Sigmoid colon (tissue), 7 donors: Measurements from ENCODE around the gene FBXL17. TPM values are rescaled to one million over a fixed set of nuclear protein-coding genes. Genes with fewer than 3 reads are reported as not detected.

Experiments used
- DNase-seq: peaks from one replicate; pipeline ENCODE4 v3.0.0-alpha.2; 2019
- H3K27ac ChIP-seq, 4 donors: fragments of 200-600 bp; sonication (generic); one replicate each; pipeline ENCODE4 v1.5.1; 2016 to 2019; ENCODE audit warnings: mild to moderate bottlenecking in 1 of 4
- H3K27me3 ChIP-seq, 3 donors: fragments of 200-600 bp; sonication (generic); one replicate each; pipeline ENCODE4 v1.5.1; 2019; ENCODE audit warnings: mild to moderate bottlenecking in 1 of 3
- H3K36me3 ChIP-seq, 4 donors: fragments of 200-600 bp; sonication (generic); one replicate each; pipeline ENCODE4 v1.5.1; 2016 to 2019
- H3K4me1 ChIP-seq, 4 donors: fragments of 200-600 bp; sonication (generic); one replicate each; pipeline ENCODE4 v1.5.1; 2017 to 2019
- H3K4me3 ChIP-seq, 4 donors: fragments of 200-600 bp; sonication (generic); one replicate each; pipeline ENCODE4 v1.5.1; 2017 to 2019; ENCODE audit warnings: mild to moderate bottlenecking in 2 of 4, moderate library complexity in 1 of 4
- H3K9me3 ChIP-seq, 4 donors: fragments of 200-600 bp in 3 of 4; sonication (generic) in 3 of 4; one replicate each; pipeline versions ENCODE4 v1.5.1 to v1.6.1; 2013 to 2019
- CTCF ChIP-seq, 4 experiments: fragments of 450-650 bp in 3 of 4; fragments of 200-600 bp in 1 of 4; IDR thresholded peaks; one replicate each; pipeline ENCODE4 v1.5.1; 2016 to 2019; ENCODE audit warnings: antibody characterized with exemption in 4 of 4, mild to moderate bottlenecking in 3 of 4, moderate library complexity in 2 of 4
- EP300 ChIP-seq, 4 donors: sonication (generic); formaldehyde crosslinking; IDR thresholded peaks; one replicate each; pipeline ENCODE4 v1.6.1; 2017; ENCODE audit warnings: antibody characterized with exemption in 4 of 4
- POLR2A ChIP-seq, 2 donors: fragments of 450-650 bp; IDR thresholded peaks; one replicate each; pipeline ENCODE4 v1.6.1; 2016; ENCODE audit warnings: antibody characterized with exemption in 2 of 2, mild to moderate bottlenecking in 2 of 2, moderate library complexity in 2 of 2
- POLR2AphosphoS5 ChIP-seq, 4 donors: sonication (generic); formaldehyde crosslinking; IDR thresholded peaks; one replicate each; pipeline ENCODE4 v1.6.1; 2017; ENCODE audit warnings: antibody characterized with exemption in 4 of 4
- WGBS, 2 donors: extraction: QIAGEN DNeasy Blood & Tissue Kit; methylation state at CpG; one replicate each; pipeline ENCODE4 v1.1.7; 2013; 5-methylcytosine and 5-hydroxymethylcytosine counted together
- intact Hi-C: fragments of 100-400 bp; cut with DNase I; formaldehyde crosslinking; loops from one replicate; pipeline ENCODE4 v1.15.1; 2023
- polyA plus RNA-seq, 3 donors: library from polyadenylated mRNA; stranded (reverse); fragments of 200-250 nt; gene quantifications; one replicate each; pipeline ENCODE4 v1.2.3, GENCODE V29; 2013
- total RNA-seq, 4 donors: library from RNA; depleted of rRNA; stranded (reverse); fragments of >200 nt; gene quantifications; one replicate each; pipeline ENCODE4 v1.1.0, GENCODE V29; 2016
- donor health status: healthy with polysubstance abuse.
- donor health status: Bipolar disorder and iron deficiency.
- donor health status: healthy.

FBXL17 gene
- total and polyA plus RNA-seq, 7 donors: 8.2 to 22.5 (median 16.6) TPM

- H3K36me3 ChIP-seq: no peaks in the 10 kb centered on the region
- no peaks in the 10 kb centered on the region for H3K9me3 ChIP-seq
- TF ChIP-seq POLR2A (IDR thresholded peaks at IDR 0.05): no peak
- no peak for TF ChIP-seq EP300 (IDR thresholded peaks at IDR 0.05)
- TF ChIP-seq CTCF (IDR thresholded peaks at IDR 0.05): no peak
- TF ChIP-seq POLR2AphosphoS5 (IDR thresholded peaks at IDR 0.05): no peak
- H3K27ac ChIP-seq: no peak overlapping the region
- intact Hi-C loops: no loop called here
- no peak overlapping the region for H3K4me3 ChIP-seq
- 91 to 93% methylated on average over 2 of the region's 2 CpGs for WGBS, 2 donors
- H3K4me1 ChIP-seq: no peaks in the 10 kb centered on the region
- no peak for DNase-seq
- no peaks in the 10 kb centered on the region for H3K27me3 ChIP-seq
Observed at GRCh38 chr5:107941036-107941435, 440.9 kb downstream of the FBXL17 start.

DNA sequence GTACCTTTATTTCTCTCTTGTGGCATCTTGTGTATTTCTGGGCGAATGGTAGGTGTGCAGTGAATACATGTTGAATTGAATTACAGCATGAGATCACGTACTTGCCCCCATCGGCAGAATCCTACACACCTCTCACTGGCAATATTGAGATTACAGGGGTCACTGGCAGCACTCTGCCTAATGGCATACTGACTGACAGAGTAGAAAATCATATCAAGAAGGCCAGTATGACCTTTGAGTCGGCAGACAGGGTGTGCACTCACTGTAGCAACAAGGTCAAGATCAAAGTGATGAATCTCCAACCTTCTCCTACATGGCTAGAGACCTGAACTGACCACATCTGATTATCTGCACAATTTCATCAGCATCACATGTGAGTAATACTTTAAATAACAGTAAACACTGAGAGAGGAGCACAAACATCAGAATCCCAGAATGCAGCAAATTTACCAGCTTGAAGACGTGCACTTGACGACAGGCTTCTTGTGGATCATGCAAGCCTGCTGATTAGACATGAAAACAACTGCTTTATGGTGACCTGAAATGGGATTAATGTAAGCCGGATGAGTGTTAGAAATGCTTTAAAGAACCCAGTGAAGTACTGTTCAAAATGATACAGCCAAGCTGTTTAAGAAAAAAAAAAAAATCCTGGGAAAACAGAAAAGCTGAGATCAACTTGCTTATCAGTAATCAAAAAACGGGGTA is 444.1 kb downstream of the FBXL17 start:
- WGBS, 2 donors: 81 to 82% methylated on average over 8 of the region's 8 CpGs
- Histone ChIP-seq H3K4me1 (no peaks in the 10 kb centered on the region), H3K27ac (no peak overlapping the region), H3K27me3 (no peaks in the 10 kb centered on the region), H3K4me3 (no peak overlapping the region), H3K9me3 (no peaks in the 10 kb centered on the region), H3K36me3 (no peaks in the 10 kb centered on the region)
- intact Hi-C loops: no loop called here
- TF ChIP-seq CTCF (IDR thresholded peaks at IDR 0.05) (no peak), EP300 (IDR thresholded peaks at IDR 0.05) (no peak), POLR2A (IDR thresholded peaks at IDR 0.05) (no peak), POLR2AphosphoS5 (IDR thresholded peaks at IDR 0.05) (no peak)
- no peak for DNase-seq

GRCh38 chr5:107937204-107937603 is 444.7 kb downstream of the FBXL17 start:
- intact Hi-C loops: no loop called here
- no peaks in the 10 kb centered on the region for H3K4me1 ChIP-seq
- no peak for DNase-seq
- TF ChIP-seq EP300 (IDR thresholded peaks at IDR 0.05) (no peak), CTCF (IDR thresholded peaks at IDR 0.05) (no peak), POLR2A (IDR thresholded peaks at IDR 0.05) (no peak), POLR2AphosphoS5 (IDR thresholded peaks at IDR 0.05) (no peak)
- no peak overlapping the region for H3K4me3 ChIP-seq
- H3K36me3 ChIP-seq: no peaks in the 10 kb centered on the region
- WGBS, 2 donors: 77 to 80% methylated on average over 5 of the region's 5 CpGs
- H3K9me3 ChIP-seq: no peaks in the 10 kb centered on the region
- no peaks in the 10 kb centered on the region for H3K27me3 ChIP-seq
- H3K27ac ChIP-seq: no peak overlapping the region

DNA sequence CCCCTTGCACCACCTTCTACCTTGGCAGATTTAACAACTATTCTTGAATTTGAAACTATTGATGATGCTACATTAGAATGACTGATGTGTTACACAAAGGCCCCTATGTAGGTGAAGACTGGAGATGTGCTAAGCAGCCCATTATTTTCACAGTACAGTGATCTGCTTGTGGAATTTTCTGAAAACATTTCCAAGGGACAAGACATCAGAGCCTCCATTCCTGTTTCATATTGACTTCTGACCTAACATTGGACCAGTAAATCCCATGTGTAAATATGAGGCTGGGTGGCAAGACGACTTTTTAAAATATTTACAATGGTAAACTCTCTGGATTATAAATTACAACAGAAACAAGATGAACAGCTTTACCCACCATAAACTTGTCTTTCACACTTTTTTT is 445.4 kb downstream of the FBXL17 start:
- H3K9me3 ChIP-seq: no peaks in the 10 kb centered on the region
- no peaks in the 10 kb centered on the region for H3K4me1 ChIP-seq
- H3K27me3 ChIP-seq: no peaks in the 10 kb centered on the region
- intact Hi-C loops: no loop called here
- 18 to 62% methylated on average over 1 of the region's 1 CpG for WGBS, 2 donors
- no peak for DNase-seq
- no peak overlapping the region for H3K27ac ChIP-seq
- TF ChIP-seq POLR2A (IDR thresholded peaks at IDR 0.05) (no peak), EP300 (IDR thresholded peaks at IDR 0.05) (no peak), CTCF (IDR thresholded peaks at IDR 0.05) (no peak), POLR2AphosphoS5 (IDR thresholded peaks at IDR 0.05) (no peak)
- no peaks in the 10 kb centered on the region for H3K36me3 ChIP-seq
- H3K4me3 ChIP-seq: no peak overlapping the region

DNA sequence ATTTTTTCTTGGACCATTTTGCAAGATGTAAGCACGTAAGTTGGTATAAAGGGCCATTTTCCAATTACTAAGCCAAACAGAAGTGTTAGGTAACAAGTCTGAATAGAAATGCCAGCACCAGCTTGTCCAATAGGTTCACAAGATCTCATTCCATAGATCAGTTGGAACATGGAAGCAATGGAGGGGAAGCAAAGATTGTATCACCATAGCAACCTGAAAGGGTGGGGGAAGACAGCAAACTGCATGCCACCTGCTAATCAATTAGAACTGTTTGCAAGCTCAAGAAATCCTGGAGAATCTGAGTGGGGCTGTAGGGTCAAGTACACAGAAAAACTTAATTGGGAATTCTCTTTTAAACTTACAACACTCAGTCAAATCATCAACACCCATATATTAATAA is 446.3 kb downstream of the FBXL17 start:
- whole genome bisulfite sequencing, 2 donors: 94% methylated on average over 1 of the region's 1 CpG
- intact Hi-C loops: no loop called here

More for the DNA sequence above, 446.3 kb downstream of the FBXL17 start:
- Histone ChIP-seq H3K27ac (no peak overlapping the region), H3K9me3 (no peaks in the 10 kb centered on the region), H3K36me3 (no peaks in the 10 kb centered on the region), H3K4me3 (no peak overlapping the region), H3K4me1 (no peaks in the 10 kb centered on the region), H3K27me3 (no peaks in the 10 kb centered on the region)
- no peak for TF ChIP-seq POLR2AphosphoS5 (IDR thresholded peaks at IDR 0.05)
- no peak for TF ChIP-seq CTCF (IDR thresholded peaks at IDR 0.05)
- no peak for TF ChIP-seq POLR2A (IDR thresholded peaks at IDR 0.05)
- TF ChIP-seq EP300 (IDR thresholded peaks at IDR 0.05): no peak
- DNase-seq: no peak
